GM19238 (cell line): ENCODE data around the gene SLF1.

Experiments used
- DNase-seq: peaks from one replicate; pipeline ENCODE4 v3.0.0; 2011; ENCODE audit warnings: low spot score; ENCODE audit not compliant: insufficient read length

The SLF1 gene

DNA sequence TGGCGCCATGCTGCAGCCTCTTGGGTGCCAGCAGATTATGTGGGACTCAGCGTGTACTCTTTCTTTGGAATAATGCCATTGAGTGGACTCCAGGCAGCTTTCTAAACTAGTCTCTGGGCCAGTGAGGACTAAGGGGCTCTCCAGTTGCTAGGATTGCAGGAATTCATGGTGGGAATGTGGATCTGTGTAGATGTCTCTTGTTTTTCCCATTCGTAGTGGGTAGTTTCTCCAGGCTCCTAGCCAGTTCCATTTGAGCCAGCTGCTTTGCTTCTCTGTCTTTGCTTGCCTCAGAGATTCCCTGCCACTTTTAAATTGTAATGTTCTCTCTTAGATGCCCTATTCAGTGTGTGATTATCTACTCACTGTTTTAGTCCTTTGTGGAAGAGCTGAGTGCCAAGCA lies 42.6 kb downstream of the SLF1 start:
- no peak for DNase-seq

- DNase-seq, result no peak
Observed at GRCh38 chr5:94667937-94668336, 49.5 kb downstream of the SLF1 start.

DNA sequence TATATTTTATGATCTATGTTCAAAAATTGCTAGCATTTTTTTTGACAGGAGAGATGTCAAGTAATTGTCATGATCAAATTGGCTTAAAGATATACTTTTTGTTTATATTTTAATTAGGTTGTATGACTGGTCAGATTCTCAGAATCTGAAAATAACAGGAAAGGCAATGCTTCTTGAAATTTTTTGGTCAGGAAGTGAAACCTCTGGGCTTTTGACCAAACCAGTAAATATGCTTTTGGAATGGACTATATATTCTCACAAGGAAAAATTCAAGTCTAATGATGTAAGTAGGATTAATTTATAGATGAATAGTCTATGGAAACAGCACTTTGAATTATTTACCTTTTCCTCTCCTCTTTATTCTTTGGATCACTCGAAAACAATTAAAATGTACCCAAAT lies 52.3 kb downstream of the SLF1 start:
- DNase-seq, result no peak

GRCh38 chr5:94672746-94673145 lies 54.3 kb downstream of the SLF1 start:
- DNase-seq, result no peak

DNA sequence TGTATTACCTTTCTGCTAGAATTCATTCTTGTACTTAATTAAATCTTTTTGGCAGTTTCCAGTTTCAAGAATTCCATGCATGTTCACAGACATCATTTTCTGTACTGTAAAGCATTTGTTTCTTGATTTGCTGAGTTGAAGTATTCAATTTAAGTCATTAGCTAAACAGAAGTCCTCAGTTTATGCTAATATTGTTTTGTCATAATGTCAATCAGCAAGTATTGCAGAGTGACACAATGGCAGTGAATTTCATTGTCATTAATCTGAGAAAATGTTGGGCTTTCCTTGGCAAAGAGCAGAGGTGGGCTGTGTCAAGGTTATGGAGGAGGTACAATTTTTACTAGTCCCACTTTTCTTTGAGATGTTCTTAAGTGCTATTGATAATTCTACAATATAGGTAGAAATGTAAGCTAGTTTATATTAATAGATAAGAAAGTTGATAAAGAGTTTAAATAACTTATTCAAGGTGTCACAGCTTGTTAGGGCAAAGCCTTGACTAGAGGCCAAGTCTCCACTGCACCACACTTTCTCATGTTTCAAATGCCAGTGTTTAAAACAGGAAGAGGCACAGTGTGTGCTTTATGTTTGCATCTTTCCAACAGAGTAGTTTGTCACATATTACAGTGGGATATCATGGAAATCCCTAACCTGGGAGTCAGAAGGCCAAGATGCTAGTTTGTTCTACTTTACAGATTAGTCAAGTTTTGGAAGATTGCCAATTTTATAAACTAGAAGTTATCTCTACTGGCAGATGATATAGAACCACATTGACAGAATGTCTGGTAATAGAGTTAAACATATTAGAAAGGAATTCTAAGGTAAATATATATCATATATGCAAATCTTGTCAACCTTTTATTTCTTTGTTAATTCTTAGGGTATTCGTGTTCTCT lies 56.3 kb downstream of the SLF1 start:
- DNase-seq, result no peak

DNA sequence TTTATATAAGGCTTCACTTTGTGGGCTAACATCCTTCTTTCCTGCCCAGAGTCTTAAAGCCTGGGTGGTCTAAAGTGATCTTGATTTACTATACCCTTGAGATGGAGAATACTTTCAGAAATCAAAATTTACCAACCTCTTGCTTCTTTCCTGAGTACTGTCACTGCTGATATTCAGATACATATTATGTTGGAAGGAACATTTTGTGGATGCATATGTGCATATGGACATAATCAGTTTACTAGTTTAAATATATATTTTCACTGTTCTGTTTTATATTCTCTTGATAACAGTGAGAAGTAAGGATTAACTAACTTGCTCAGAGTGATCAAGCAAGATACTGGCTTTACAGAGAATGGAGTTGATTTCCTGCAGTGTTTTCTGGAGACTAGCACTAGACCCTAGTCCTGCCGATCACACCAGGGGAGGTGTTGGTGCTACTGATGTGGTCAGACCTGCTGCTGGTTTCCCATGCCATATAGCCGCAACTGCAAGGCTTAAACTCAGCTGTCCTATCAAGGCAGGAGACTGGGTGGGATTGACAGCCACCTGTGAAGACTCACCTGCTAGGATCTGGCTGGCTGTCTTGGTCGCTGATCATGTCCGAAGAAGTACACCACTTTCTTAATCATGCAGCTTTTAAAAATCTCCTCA lies 57.6 kb downstream of the SLF1 start:
- DNase-seq, result no peak

- no peak for DNase-seq
Observed at GRCh38 chr5:94682814-94683520, 64.5 kb downstream of the SLF1 start.

DNA sequence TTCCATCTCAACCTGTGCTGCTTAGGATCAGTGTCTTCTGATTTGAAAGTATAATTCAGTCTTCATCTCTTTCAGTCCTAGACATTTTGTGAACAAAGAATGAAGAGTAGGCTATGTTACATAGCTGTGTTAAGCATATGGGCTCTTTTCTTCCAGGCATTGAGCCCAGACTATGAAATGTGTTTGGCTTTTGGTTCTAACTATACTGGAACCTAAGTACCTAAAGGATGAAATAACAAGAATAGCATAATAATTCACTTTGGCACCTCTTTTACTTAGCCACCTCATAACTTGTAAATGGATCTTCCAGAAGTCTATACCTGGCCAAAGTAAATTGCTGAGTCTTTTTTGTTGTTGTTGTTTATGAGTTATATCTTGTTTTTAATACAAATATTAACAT lies 71.4 kb downstream of the SLF1 start:
- no peak for DNase-seq

- no peak for DNase-seq
Observed at GRCh38 chr5:94690778-94691177, 72.3 kb downstream of the SLF1 start.

- DNase-seq, result no peak
Observed at GRCh38 chr5:94691291-94691690, 72.8 kb downstream of the SLF1 start.

DNA sequence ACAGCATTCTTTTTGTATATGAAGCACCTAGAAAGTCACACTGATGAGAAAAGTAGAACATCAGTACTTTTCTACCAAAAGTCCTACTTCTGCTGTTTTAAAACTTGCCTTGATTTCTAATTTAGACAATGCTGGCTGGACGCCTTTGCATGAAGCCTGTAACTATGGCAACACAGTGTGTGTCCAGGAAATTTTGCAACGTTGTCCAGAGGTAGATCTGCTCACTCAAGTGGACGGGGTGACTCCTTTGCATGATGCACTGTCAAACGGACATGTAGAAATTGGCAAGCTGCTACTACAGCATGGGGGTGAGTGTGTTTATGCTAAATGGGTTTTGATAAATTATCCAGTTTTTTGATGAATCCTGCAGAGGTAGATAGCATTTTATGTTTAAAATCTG lies 73.5 kb downstream of the SLF1 start:
- no peak for DNase-seq

DNA sequence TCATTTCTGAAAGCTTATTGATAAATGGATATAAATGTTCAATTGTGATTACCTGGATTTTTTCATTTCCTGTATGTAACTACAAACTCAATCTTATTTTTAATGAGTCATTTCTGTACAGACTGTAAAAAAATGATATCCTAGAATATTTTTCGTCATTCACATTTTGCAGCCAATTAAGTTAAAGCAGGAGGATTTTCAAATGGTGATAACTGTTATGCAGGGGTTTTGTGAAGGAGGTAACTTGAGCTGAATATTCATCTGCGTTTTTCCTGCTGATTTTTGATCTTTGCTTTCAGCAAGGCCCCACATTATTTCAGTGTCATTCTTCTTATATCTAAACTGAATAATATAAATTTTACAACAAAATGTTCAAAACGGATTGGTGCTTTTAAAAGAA lies 74.1 kb downstream of the SLF1 start:
- DNase-seq, result no peak

DNA sequence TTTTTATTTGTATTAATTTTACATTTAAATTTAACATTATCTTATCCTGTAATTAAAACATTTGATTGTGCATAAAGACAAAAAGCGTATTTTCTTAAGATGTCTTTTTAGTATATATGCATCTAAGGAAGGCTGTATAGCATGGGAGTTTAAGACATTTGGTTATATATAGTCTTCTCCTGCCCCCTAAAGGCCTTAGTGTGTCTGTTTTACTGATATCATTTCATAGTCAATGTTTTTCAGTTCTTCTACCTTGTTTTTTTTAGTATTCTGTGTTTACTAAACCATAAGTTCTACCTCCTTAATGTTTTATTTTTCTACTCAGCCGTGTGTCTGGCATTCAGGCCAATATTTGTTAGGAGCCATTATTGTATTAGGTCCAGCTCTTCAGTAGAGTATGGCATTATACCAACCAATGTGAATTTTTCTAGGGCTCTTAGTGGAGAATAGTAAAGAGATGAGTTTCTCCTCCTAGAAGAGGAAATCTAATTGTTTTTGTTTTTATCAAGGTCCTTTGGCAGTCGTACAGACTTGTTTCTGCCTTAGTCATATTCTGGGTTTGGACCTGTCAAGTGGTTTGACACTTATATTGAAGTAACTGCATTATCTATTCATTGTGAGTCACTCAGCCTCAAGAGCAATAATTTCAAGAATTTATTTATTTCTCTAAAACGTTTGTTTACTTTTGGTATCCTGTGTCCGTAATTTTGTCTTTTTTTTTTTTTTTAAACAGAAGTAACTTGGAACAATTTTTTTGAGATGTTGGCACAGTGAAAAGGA lies 74.8 kb downstream of the SLF1 start:
- no peak for DNase-seq

DNA sequence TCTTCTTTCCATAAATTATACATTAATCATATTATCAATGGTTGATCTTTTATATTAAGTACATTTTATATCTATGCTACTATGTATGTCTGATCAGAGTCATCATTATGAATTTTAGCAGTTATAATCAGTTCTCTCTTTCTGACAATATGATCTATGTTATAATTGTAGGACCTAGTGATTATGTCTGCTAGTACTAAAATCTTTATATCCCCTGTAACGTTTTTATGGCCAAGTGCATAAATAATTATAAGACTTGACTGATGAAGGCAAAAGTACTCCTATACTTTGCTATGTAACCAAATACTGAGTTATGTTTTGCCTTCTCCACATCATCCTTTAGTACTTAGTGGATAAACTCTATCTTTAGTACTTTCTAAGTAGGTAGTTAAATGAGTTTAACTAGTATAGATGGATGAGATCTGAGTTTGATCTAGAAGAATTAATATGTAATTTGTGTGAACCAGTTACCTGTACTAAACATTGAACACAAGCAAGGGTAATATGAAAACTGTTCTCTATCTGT lies 75.4 kb downstream of the SLF1 start:
- DNase-seq, result no peak

- DNase-seq, result no peak
Observed at GRCh38 chr5:94694671-94695070, 76.2 kb downstream of the SLF1 start.

- no peak for DNase-seq
Observed at GRCh38 chr5:94698197-94698596, 79.7 kb downstream of the SLF1 start.

DNA sequence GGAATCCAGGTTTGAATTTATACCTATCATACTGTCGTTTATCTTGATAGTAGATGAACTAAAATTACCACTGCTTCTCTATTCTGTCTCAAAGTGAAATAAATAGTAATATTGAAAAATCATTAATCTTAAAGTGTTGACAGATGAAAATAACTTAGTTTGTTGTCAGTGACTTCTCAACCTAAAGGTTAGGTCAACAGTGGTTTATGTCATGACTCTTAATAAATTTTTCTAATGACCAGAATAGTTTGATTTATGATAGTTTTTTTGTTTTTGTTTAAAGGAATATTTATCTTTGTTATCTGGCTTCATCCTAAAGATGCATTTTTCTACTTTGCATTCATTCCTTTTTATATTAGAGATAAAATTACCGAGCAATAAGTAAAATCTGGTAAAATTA lies 81.1 kb downstream of the SLF1 start:
- no peak for DNase-seq

DNA sequence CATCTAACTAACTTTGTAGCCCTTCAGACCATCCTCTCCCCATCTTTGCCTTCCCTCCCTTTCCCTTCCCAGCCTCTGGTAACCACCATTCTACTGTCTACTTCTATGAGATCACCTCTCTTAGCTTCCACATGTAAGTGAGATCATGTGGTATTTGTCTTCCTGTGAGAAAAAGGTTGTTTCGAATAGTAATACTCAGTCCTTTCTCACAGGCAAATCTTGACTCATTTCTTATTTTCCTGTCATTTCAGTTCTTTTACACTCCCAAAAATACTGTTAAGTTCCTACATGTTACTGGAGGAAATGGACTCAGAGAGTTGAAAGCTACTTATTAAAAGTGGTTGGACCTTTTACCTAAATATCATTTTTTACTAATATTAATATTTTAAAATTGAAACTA lies 82.1 kb downstream of the SLF1 start:
- DNase-seq, result no peak

DNA sequence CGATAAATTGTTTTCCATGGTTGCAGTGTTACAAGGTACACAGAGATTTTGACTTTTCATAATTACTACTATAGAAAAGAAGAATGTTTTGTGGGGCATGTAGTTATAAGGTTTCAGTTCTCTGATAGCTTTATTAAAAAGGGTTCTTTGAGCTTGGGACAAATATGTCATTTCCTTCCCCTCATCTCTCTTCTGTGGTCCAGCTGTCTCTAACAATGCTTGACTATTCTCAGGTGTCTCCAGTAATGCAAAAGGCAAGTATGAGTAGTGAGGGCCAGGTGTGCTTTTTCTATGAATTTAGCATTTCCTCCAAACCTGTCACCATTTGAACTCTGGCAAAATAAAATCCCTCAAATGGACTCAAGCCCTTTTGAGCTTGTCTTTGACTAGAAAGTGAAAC lies 84.3 kb downstream of the SLF1 start:
- DNase-seq, result no peak

- no peak for DNase-seq
Observed at GRCh38 chr5:94705427-94705826, 87.0 kb downstream of the SLF1 start.

- DNase-seq, result no peak
Observed at GRCh38 chr5:94707359-94707758, 88.9 kb downstream of the SLF1 start.
